ENCODE data around the gene PCYT1B.

Gene PCYT1B

DNA sequence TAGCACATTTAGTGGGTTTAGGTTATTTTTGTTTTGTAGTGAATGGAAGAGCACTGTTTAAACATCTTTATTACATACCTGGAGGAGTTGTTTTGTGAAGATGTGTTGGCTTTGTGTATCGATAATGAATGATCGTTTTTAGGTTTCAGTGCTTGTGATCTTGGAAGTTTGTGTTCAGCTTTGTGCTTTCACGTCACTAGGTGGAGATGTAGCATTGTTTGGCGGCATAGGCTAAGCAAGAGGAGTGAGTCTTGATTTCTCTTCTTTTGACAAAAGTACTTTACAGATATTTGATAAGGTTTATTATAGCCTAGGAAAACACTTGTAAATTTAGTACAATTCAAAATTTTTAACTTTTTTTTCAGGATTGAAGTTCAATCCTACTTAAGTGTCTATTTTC, 131.7 kb downstream of the PCYT1B start:
- DNase-seq, result no peak

- DNase-seq, result no peak
These were observed 133.7 kb downstream of the PCYT1B start for GRCh38 chrX:24513416-24513815.

- no peak for DNase-seq
These were observed 138.8 kb downstream of the PCYT1B start for GRCh38 chrX:24508375-24508774.
